PC-3 (cell line): ENCODE data around the gene KRTAP2-4. TPM values are rescaled to one million over a fixed set of nuclear protein-coding genes. Genes with fewer than 3 reads are reported as not detected.
"Not testable (repeated sequence)": the region's sequence is repeated elsewhere in the genome, so short reads cannot be mapped to it uniquely, and the experiment has no call there.

Source experiments
- ATAC-seq: fragments of 200-7000 bp; cut with Tn5 transposase; 2 replicates; pipeline ENCODE4 v1.9.1; 2020; ENCODE audit warnings: mild to moderate bottlenecking, moderate library complexity
- BruUV-seq: library from RNA; stranded (reverse); fragments of 400-500 nt; replicated peaks from 2 replicates; lab custom pipeline; 2021; lab: Mats Ljungman, UMichigan
- CTCF ChIA-PET: fragments of 300-600 bp; sonication (Branson Sonifier 250); formaldehyde crosslinking; loops from one replicate; lab custom pipeline; 2022; ENCODE audit warnings: antibody characterized with exemption; lab: Charles Lee
- POLR2A ChIA-PET: fragments of 300-600 bp; sonication (Branson Sonifier 250); formaldehyde crosslinking; loops from one replicate; lab custom pipeline; 2022; ENCODE audit warnings: antibody characterized with exemption; ENCODE audit not compliant: unreplicated experiment; lab: Charles Lee
- DNase-seq: peaks from one replicate; pipeline ENCODE4 v3.0.0-alpha.2; 2015
- H2AFZ ChIP-seq: fragments of 300-600 bp; sonication (generic); 2 replicates; pipeline ENCODE4 v1.6.0; 2016; ENCODE audit warnings: antibody characterized with exemption, low read length
- H3F3A ChIP-seq: fragments of 300-600 bp; sonication (generic); one replicate; pipeline ENCODE4 v1.6.0; 2017; ENCODE audit warnings: antibody characterized with exemption, low read length, control low read depth, mild to moderate bottlenecking; ENCODE audit not compliant: unreplicated experiment
- H3K27ac ChIP-seq: fragments of 300-600 bp; sonication (generic); 2 replicates; pipeline ENCODE4 v1.5.1; 2016; ENCODE audit warnings: mild to moderate bottlenecking, low read length
- H3K27me3 ChIP-seq: fragments of 300-600 bp; sonication (generic); 2 replicates; pipeline ENCODE4 v1.6.1; 2016; ENCODE audit warnings: low read length, mixed read lengths
- H3K36me3 ChIP-seq: fragments of 300-600 bp; sonication (generic); 2 replicates; pipeline ENCODE4 v1.6.1; 2016; ENCODE audit warnings: low read depth, mixed run types, low read length, mixed read lengths
- H3K4me1 ChIP-seq: fragments of 300-600 bp; sonication (generic); 2 replicates; pipeline ENCODE4 v1.5.1; 2016; ENCODE audit warnings: low read length; ENCODE audit not compliant: insufficient read depth
- H3K4me2 ChIP-seq: fragments of 300-600 bp; sonication (generic); 2 replicates; pipeline ENCODE4 v1.6.0; 2016; ENCODE audit warnings: low read length
- H3K4me3 ChIP-seq: fragments of 300-600 bp; sonication (generic); 2 replicates; pipeline ENCODE4 v1.5.1; 2016; ENCODE audit warnings: mild to moderate bottlenecking, low read length, mixed read lengths
- H3K79me2 ChIP-seq: fragments of 300-600 bp; sonication (generic); 2 replicates; pipeline ENCODE4 v1.6.1; 2017; ENCODE audit warnings: low read length, mixed read lengths
- H3K9ac ChIP-seq: fragments of 300-600 bp; sonication (generic); 2 replicates; pipeline ENCODE4 v1.6.0; 2016; ENCODE audit warnings: mild to moderate bottlenecking, low read length
- H3K9me2 ChIP-seq: fragments of 300-600 bp; sonication (generic); replicated peaks from 2 replicates; pipeline ENCODE4 v1.6.1; 2016; ENCODE audit warnings: mixed run types, low read length, mixed read lengths
- H3K9me3 ChIP-seq: fragments of 300-600 bp; sonication (generic); 2 replicates; pipeline ENCODE4 v1.6.1; 2016; ENCODE audit warnings: low read length, mixed read lengths
- H4K20me1 ChIP-seq: fragments of 300-600 bp; sonication (generic); 2 replicates; pipeline ENCODE4 v1.6.1; 2016; ENCODE audit warnings: low read length, mixed read lengths
- CTCF ChIP-seq: fragments of 300-600 bp; sonication (generic); conservative IDR thresholded peaks from 2 replicates; pipeline ENCODE4 v1.5.1; 2017; ENCODE audit warnings: antibody characterized with exemption, low read depth, mild to moderate bottlenecking, low read length
- EZH2 ChIP-seq: fragments of 300-600 bp; sonication (generic); IDR thresholded peaks from one replicate; pipeline ENCODE4 v1.6.1; 2017; ENCODE audit warnings: antibody characterized with exemption, mild to moderate bottlenecking, low read length; ENCODE audit not compliant: unreplicated experiment
- EZH2phosphoT487 ChIP-seq: fragments of 300-600 bp; sonication (generic); IDR thresholded peaks from 2 replicates; pipeline ENCODE4 v1.6.1; 2018; ENCODE audit warnings: mild to moderate bottlenecking, antibody characterized with exemption, low read length, borderline replicate concordance
- intact Hi-C: fragments of 100-400 bp; cut with micrococcal nuclease; formaldehyde crosslinking; loops from 2 replicates; pipeline ENCODE4 v1.9.0; 2023
- total RNA-seq: library from RNA; depleted of rRNA; stranded (reverse); fragments of >200 nt; gene quantifications from 2 replicates; pipeline ENCODE4 v1.2.3, GENCODE V29; 2014

KRTAP2-4 gene
- total RNA-seq, 1 experiment from 2014 or later: not detected

DNA sequence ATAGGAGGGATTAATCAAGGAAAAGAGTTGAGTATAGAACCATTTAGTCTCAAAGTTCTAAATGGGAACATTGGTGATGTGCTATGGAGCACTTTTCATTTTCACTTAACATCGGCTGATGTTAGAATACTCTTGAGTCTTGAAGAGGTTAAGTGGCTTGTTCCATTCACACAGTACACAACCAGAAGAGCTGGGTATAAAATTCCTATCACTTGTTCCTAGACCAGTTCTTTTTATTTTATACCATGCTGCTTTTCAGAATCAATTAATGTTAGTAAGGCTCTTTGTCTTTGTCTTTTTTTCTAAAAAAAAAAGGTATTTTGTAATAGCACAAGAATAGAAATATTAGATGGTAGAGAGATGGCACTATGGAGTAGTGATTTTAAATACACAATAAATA lies 22.7 kb downstream of the KRTAP2-4 start:
- H3K4me2 ChIP-seq: no peak overlapping the region
- no peaks in the 10 kb centered on the region for H3K79me2 ChIP-seq
- ATAC-seq: no peak
- CTCF ChIA-PET: no interaction called here
- no peak overlapping the region for H2AFZ ChIP-seq
- H3K27me3 ChIP-seq: no peaks in the 10 kb centered on the region
- H3K9ac ChIP-seq: no peak overlapping the region
- H3K4me3 ChIP-seq: no peak overlapping the region
- H3K9me3 ChIP-seq: no peaks in the 10 kb centered on the region
- no peak overlapping the region for H3K27ac ChIP-seq
- POLR2A ChIA-PET: no interaction called here
- no peaks in the 10 kb centered on the region for H3F3A ChIP-seq
- intact Hi-C loops: no loop called here
- H3K4me1 ChIP-seq: peaks cover 1% of the 10 kb centered on the region
- H3K36me3 ChIP-seq: no peaks in the 10 kb centered on the region
- BruUV-seq: no TSS peak
- no peaks in the 10 kb centered on the region for H4K20me1 ChIP-seq
- DNase-seq: no peak
- no peak for TF ChIP-seq EZH2phosphoT487
- TF ChIP-seq CTCF: no peak
- TF ChIP-seq EZH2: no peak
- H3K9me2 ChIP-seq: no peaks in the 10 kb centered on the region

- H3K4me3 ChIP-seq, H3K9me2 ChIP-seq, H3K36me3 ChIP-seq, intact Hi-C loops, BruUV-seq, H3K4me2 ChIP-seq, H3K79me2 ChIP-seq, H4K20me1 ChIP-seq, H2AFZ ChIP-seq, CTCF ChIA-PET, H3K9me3 ChIP-seq, H3K27ac ChIP-seq, H3K4me1 ChIP-seq, H3K27me3 ChIP-seq, H3F3A ChIP-seq, H3K9ac ChIP-seq, POLR2A ChIA-PET, DNase-seq, ATAC-seq: not testable (repeated sequence)
Measured at GRCh38 chr17:41040783-41041571, 24.7 kb downstream of the KRTAP2-4 start, which contains the start of gene KRTAP1-1. TSS of gene KRTAP1-1 (minus strand) at chr17:41041450. CDS start at chr17:41041397, 53 bp downstream.

DNA sequence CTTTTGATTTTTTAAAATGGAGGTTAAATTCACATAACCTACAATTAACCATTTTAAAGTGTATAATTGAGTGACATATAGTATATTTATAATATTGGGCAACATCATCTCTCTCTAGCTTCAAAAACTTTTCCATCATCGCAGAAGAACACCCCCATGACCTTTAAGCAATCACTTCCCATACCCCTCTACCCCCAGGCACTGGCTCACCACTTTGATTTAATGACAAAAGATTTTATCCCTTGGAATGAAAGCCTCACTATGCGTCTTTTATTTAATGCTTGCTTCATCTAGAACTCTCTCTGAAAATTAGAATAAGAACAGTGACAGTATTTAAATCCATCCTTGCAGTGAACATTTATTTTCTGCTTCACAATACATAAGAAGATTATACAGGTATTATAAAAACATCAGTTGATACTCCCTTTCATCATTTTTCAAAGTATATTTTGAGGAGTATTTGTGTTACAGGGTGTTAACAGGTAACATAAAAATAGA lies 27.8 kb downstream of the KRTAP2-4 start:
- Histone ChIP-seq H3K4me1 (peaks cover 6% of the 10 kb centered on the region), H4K20me1 (no peaks in the 10 kb centered on the region), H3K79me2 (no peaks in the 10 kb centered on the region), H3K4me3 (no peak overlapping the region), H3K27me3 (no peaks in the 10 kb centered on the region), H3K4me2 (no peak overlapping the region), H3K9me2 (no peaks in the 10 kb centered on the region), H2AFZ (no peak overlapping the region), H3K36me3 (no peaks in the 10 kb centered on the region), H3K9ac (no peak overlapping the region), H3K27ac (no peak overlapping the region), H3K9me3 (no peaks in the 10 kb centered on the region), H3F3A (no peaks in the 10 kb centered on the region)
- no TSS peak for BruUV-seq
- TF ChIP-seq CTCF (no peak), EZH2phosphoT487 (no peak), EZH2 (no peak)
- DNase-seq (no peak), ATAC-seq (no peak)
- CTCF ChIA-PET: no interaction called here
- POLR2A ChIA-PET: no interaction called here
- intact Hi-C loops: no loop called here

GRCh38 chr17:41034346-41034935 lies 31.2 kb downstream of the KRTAP2-4 start, which contains the start of gene KRTAP1-3:
TSS of gene KRTAP1-3 (minus strand) at chr17:41034874. CDS start at chr17:41034821, 53 bp downstream.
- intact Hi-C loops, H3K9me2 ChIP-seq, POLR2A ChIA-PET, H3K4me3 ChIP-seq, H3K4me2 ChIP-seq, H3K9ac ChIP-seq, H4K20me1 ChIP-seq, H3K27ac ChIP-seq, H3K36me3 ChIP-seq, DNase-seq, ATAC-seq, H3F3A ChIP-seq, BruUV-seq, H3K27me3 ChIP-seq, H3K79me2 ChIP-seq, H3K4me1 ChIP-seq, H2AFZ ChIP-seq, H3K9me3 ChIP-seq, CTCF ChIA-PET: not testable (repeated sequence)
